ENCODE data around the gene PRKG2.

Gene PRKG2

DNA sequence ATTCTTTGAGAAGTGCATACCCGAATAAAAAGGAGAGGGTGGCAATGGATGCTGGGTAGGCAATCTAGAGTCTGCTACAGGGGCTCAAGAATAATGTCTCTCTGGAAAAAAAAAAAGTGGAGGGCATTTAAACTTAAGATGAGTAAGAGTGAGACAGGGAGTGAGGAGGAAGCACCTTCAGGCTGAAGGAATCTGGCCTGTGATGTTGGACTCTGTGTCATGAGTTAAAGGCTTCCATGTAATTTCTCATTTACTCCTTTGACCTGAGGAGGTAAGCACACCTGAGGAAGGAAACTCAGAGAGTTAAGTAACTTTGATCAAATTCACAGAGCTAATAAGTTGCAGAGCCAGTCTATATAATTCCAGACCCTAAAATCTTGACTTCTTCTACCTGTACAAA lies 3.2 kb upstream of the PRKG2 start:
- H3K27ac ChIP-seq (ENCODE audit: poor library complexity, severe bottlenecking): no peak overlapping the region
- TF ChIP-seq, protein P1, sequence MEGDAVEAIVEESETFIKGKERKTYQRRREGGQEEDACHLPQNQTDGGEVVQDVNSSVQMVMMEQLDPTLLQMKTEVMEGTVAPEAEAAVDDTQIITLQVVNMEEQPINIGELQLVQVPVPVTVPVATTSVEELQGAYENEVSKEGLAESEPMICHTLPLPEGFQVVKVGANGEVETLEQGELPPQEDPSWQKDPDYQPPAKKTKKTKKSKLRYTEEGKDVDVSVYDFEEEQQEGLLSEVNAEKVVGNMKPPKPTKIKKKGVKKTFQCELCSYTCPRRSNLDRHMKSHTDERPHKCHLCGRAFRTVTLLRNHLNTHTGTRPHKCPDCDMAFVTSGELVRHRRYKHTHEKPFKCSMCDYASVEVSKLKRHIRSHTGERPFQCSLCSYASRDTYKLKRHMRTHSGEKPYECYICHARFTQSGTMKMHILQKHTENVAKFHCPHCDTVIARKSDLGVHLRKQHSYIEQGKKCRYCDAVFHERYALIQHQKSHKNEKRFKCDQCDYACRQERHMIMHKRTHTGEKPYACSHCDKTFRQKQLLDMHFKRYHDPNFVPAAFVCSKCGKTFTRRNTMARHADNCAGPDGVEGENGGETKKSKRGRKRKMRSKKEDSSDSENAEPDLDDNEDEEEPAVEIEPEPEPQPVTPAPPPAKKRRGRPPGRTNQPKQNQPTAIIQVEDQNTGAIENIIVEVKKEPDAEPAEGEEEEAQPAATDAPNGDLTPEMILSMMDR (IDR thresholded peaks at IDR 0.05; ENCODE audit: poor library complexity, severe bottlenecking): no peak
- no peak overlapping the region for H3K4me3 ChIP-seq (ENCODE audit: severe bottlenecking)
- no peak for DNase-seq (ENCODE audit: low spot score)
- H3K36me3 ChIP-seq (ENCODE audit: low read depth): no peaks in the 10 kb centered on the region
- no peaks in the 10 kb centered on the region for H3K4me1 ChIP-seq (ENCODE audit: insufficient read depth, poor library complexity, severe bottlenecking)
- H3K9me3 ChIP-seq (ENCODE audit: severe bottlenecking): no peaks in the 10 kb centered on the region
- ATAC-seq (ENCODE audit: low read depth): no peak
- H3K27me3 ChIP-seq (ENCODE audit: insufficient read depth, poor library complexity, severe bottlenecking): peaks cover 18% of the 10 kb centered on the region

DNA sequence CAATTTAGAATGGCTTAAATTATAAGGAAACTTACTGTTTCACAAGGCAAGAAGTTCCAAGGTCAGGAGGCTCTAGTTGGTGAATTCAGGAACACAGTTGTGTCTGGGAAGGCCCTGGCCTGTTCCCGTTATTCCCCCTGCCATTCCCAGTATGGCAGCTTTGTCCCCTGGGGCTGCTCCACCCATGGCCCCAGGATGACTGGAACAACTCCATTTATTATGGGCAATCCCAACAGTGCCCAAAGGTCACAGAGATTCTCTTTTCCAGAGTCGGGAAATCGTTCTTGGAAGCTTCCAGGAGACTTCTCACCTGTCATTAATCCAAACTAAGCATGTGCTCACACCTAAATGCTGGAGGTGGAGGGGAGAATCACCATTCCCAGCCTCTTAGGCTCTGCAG lies 2.8 kb upstream of the PRKG2 start:
- Histone ChIP-seq H3K4me3 (ENCODE audit: severe bottlenecking) (no peak overlapping the region), H3K4me1 (ENCODE audit: insufficient read depth, poor library complexity, severe bottlenecking) (no peaks in the 10 kb centered on the region), H3K27me3 (ENCODE audit: insufficient read depth, poor library complexity, severe bottlenecking) (peaks cover 21% of the 10 kb centered on the region), H3K36me3 (ENCODE audit: low read depth) (no peaks in the 10 kb centered on the region), H3K27ac (ENCODE audit: poor library complexity, severe bottlenecking) (no peak overlapping the region), H3K9me3 (ENCODE audit: severe bottlenecking) (no peaks in the 10 kb centered on the region)
- ATAC-seq (ENCODE audit: low read depth) (no peak), DNase-seq (ENCODE audit: low spot score) (no peak)
- TF ChIP-seq, protein P1 (IDR thresholded peaks at IDR 0.05; ENCODE audit: poor library complexity, severe bottlenecking): no peak

DNA sequence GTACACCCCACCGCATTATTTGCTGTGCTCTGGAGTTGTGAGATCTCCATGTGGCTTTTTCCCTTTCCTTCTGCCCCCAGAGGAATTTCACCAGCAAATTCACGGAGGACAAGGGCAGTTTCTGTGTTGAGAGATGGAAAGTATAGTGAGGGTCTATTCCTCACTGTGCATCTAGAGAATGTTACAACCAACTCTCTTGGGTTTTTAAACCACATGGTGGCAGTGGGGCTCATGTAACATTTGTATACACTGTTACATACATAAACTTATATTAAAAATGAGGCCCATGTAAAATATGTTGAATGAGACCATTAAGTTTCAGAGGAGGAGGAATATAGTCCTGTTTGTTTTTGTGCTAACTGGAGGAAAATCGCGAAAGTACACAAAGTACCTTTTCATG lies 909 bp upstream of the PRKG2 start:
- peaks cover 22% of the 10 kb centered on the region for H3K27me3 ChIP-seq (ENCODE audit: insufficient read depth, poor library complexity, severe bottlenecking)
- H3K4me3 ChIP-seq (ENCODE audit: severe bottlenecking): no peak overlapping the region
- no peak for ATAC-seq (ENCODE audit: low read depth)
- H3K27ac ChIP-seq (ENCODE audit: poor library complexity, severe bottlenecking): no peak overlapping the region
- no peaks in the 10 kb centered on the region for H3K36me3 ChIP-seq (ENCODE audit: low read depth)
- no peaks in the 10 kb centered on the region for H3K4me1 ChIP-seq (ENCODE audit: insufficient read depth, poor library complexity, severe bottlenecking)
- H3K9me3 ChIP-seq (ENCODE audit: severe bottlenecking): no peaks in the 10 kb centered on the region
- DNase-seq (ENCODE audit: low spot score): no peak
- TF ChIP-seq, protein P1 (IDR thresholded peaks at IDR 0.05; ENCODE audit: poor library complexity, severe bottlenecking): peak; percentile 11

DNA sequence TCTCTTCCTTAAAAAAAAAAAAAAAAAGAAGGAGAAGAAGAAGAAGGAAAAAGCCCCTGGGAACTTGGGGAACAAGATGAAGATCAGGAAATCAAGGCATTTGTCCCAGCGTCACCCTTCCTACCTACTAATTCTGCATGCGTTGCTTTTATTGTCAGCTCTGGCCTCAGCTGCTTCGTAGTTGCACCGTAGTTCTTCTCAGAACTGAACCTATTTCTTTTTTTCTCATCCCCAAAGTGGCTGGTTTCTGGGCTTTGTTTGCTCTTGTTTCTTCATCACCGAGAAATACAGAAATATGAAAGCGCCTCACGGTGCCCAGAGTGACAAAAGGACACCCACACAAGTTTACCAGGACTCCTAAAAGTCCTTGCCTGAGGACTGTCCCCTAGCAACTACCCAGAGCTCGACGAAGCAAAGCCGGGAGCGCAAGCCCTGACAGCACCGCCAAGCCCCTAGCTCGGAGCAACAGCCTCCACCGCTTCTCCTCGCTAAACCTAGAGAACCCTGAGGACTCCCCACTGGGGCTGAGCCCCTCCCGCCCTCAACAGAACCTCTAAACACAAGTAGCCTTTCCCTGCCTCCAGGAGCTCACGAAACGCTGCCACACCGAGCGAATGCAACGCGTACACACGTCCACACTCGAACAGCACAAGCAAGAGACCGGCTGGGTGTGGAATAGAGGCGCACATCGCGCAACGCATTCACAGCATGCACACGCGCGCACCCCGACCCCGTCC lies 710 bp downstream of the PRKG2 start:
- Histone ChIP-seq H3K9me3 (ENCODE audit: severe bottlenecking) (no peaks in the 10 kb centered on the region), H3K36me3 (ENCODE audit: low read depth) (no peaks in the 10 kb centered on the region), H3K4me3 (ENCODE audit: severe bottlenecking) (peak overlapping the region; percentile 34), H3K27ac (ENCODE audit: poor library complexity, severe bottlenecking) (no peak overlapping the region), H3K27me3 (ENCODE audit: insufficient read depth, poor library complexity, severe bottlenecking) (peaks cover 22% of the 10 kb centered on the region), H3K4me1 (ENCODE audit: insufficient read depth, poor library complexity, severe bottlenecking) (no peaks in the 10 kb centered on the region)
- TF ChIP-seq, protein P1 (IDR thresholded peaks at IDR 0.05; ENCODE audit: poor library complexity, severe bottlenecking): no peak
- no peak for DNase-seq (ENCODE audit: low spot score)
- ATAC-seq (ENCODE audit: low read depth): peak; percentile 72

DNA sequence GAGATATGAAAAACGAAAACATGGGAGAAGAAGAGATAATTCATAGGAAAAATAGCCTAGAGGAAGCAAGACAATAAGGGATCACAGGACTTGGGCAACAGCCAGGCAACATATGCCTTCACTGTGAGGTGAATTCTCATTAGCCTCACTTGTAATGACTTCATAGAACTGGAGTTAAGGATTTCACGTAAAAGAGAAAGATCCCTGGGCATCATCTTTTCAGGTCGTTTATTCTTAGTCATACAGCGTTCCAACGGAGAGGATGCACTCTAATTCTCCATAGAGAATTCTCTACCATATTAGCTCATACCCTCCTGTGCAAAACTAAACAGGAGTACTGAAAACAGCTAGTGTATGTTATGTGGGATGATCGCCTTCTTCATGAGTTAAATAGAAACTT lies 1.4 kb downstream of the PRKG2 start:
- no peaks in the 10 kb centered on the region for H3K4me1 ChIP-seq (ENCODE audit: insufficient read depth, poor library complexity, severe bottlenecking)
- H3K4me3 ChIP-seq (ENCODE audit: severe bottlenecking): no peak overlapping the region
- H3K36me3 ChIP-seq (ENCODE audit: low read depth): no peaks in the 10 kb centered on the region
- ATAC-seq (ENCODE audit: low read depth): no peak
- peaks cover 22% of the 10 kb centered on the region for H3K27me3 ChIP-seq (ENCODE audit: insufficient read depth, poor library complexity, severe bottlenecking)
- no peak overlapping the region for H3K27ac ChIP-seq (ENCODE audit: poor library complexity, severe bottlenecking)
- DNase-seq (ENCODE audit: low spot score): no peak
- TF ChIP-seq, protein P1 (IDR thresholded peaks at IDR 0.05; ENCODE audit: poor library complexity, severe bottlenecking): no peak
- no peaks in the 10 kb centered on the region for H3K9me3 ChIP-seq (ENCODE audit: severe bottlenecking)
